GM12891 (cell line): ENCODE results near the gene CHSY1.
"Not testable (repeated sequence)": the region's sequence is repeated elsewhere in the genome, so short reads cannot be mapped to it uniquely, and the experiment has no call there.

Experiments
- DNase-seq: peaks from one replicate; pipeline ENCODE4 v3.0.0; 2011; ENCODE audit warnings: low spot score; ENCODE audit not compliant: insufficient read length
- FAIRE-seq: peaks from 2 replicates; lab custom pipeline; 2011; peaks lifted over from hg19 to GRCh38; lab: Jason Lieb, UNC
- PAX5 ChIP-seq: IDR thresholded peaks from 2 replicates; pipeline ENCODE4 v1.6.1; 2011; ENCODE audit warnings: low read length, moderate library complexity, mild to moderate bottlenecking; ENCODE audit not compliant: insufficient read depth, severe bottlenecking
- POLR2A ChIP-seq: IDR thresholded peaks from 2 replicates; pipeline ENCODE4 v1.6.1; 2011; ENCODE audit warnings: low read depth, low read length, control low read depth
- POLR2AphosphoS5 ChIP-seq: IDR thresholded peaks from 2 replicates; pipeline ENCODE4 v1.6.1; 2011; ENCODE audit warnings: low read depth, low read length, control low read depth
- POU2F2 ChIP-seq: IDR thresholded peaks from 2 replicates; pipeline ENCODE4 v1.6.1; 2011; ENCODE audit warnings: low read depth, mild to moderate bottlenecking, control low read depth, low read length, moderate library complexity
- SPI1 ChIP-seq: IDR thresholded peaks from 2 replicates; pipeline ENCODE4 v1.6.1; 2011; ENCODE audit warnings: low read depth, low read length, control low read depth
- TAF1 ChIP-seq: IDR thresholded peaks from 2 replicates; pipeline ENCODE4 v1.6.1; 2011; ENCODE audit warnings: low read depth, low read length, control low read depth

CHSY1 gene

DNA sequence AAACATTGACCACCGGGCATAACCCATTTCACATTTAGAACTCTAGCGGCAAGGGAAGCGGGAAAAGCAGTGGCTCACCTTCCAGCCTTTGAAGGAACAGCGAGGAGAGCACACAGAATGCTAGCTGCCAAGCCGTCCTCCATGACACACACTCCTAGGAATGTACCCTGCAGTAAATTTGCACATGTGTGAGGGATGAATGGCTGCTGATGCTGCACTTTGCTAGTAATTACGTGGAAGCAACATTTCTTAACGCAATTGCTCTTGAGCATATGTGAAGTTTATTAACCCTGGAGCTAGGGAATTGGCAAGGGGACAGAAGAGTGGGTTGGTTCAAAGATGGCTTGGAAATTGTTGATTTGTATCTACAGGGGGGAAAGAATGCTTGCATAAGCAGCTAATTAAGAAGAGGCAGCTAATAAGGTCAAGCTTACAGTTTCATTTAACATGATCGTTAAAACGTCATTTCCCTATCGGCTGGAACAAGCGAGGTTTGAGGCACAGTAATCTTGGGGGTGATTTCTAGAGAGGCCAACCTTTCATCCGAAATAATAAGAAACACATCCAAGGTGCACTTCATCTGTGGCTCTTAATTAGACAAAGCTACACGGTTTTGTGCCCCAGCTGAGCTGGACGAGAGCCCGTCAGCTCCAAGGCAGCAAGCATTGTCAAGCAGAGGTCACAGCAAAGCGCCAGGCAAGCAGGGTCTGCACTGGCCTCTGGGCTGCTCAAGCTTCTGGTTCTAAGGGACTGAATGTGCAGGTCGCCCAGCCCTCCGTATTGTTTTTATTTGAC lies 123.4 kb downstream of the CHSY1 start:
- FAIRE-seq: no peak
- TF ChIP-seq PAX5 (no peak), POU2F2 (no peak), SPI1 (no peak), POLR2AphosphoS5 (no peak), TAF1 (no peak), POLR2A (no peak)
- no peak for DNase-seq

DNA sequence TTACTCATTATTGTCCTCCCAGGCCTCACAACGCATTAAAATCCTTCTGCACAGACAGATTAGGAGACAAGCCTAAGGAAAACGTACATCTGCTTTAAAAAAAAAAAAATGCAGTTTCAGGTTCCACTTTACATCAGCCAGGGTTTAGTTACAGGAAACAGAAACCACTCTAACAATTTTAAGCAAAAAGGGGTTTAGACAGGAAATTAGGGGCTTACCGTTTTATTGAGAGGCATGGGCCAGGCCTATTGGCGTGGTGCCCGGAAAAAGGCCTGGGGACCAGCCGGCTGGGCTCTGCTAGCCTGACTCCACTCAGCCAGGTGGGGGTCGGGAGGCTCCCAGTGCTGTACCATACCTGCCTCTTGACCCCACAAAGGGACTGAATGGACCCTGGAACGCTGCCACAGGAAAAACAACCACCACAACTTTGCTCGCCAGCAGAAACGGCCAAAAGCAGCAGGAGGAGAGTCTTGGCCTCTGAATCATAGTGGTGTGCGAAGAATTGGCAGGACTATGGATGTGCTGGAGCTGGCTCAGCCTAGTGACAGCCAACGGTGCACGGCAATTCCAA lies 124.3 kb downstream of the CHSY1 start:
- DNase-seq: no peak
- peak; percentile 69 for FAIRE-seq
- TF ChIP-seq POU2F2: no peak
- no peak for TF ChIP-seq POLR2A
- no peak for TF ChIP-seq PAX5
- no peak for TF ChIP-seq TAF1
- TF ChIP-seq SPI1: no peak
- no peak for TF ChIP-seq POLR2AphosphoS5

DNA sequence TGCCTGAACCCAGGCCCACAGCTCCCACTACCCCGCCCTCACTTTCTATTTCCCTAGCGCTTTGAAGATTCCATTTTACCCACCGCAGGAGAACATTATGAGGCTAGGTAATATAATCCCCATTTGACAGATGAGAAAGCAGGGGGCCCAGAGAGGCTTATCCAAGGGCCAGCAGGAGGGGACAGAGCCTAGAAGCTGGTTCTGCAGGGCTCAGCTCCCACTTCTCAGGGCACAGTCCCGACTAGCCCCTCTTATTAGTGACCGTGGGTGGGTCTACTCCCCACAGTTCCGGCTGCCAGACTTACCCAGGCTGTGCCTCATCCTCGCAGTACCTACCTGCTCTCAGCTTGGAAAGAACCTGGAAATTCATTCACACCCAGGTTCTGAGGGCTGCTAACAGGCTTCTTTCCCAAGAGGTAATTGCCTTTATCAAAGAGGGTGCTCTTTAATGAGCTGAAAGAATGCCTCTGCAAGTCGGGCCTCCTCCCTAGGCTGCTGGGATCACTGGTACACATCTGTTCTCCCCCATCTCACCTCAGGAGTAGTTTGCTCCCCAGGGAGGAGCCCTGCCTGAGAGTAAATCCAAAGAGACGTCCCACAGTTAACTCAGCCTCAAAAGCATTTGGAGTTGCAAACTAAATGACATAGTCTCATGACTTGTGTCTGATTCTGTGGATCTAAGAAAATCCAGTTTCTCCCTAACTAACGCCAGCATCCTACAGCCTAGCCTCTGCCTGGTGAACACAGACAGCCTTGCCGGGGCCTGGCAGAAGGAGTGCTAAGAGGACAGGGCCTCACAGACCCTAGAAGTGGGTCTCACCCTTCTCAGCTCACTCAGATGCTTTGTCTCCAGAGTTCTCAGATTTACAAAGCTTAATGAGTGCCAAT lies 125.0 kb downstream of the CHSY1 start:
- no peak for DNase-seq
- TF ChIP-seq POU2F2 (no peak), SPI1 (no peak), TAF1 (no peak), PAX5 (no peak), POLR2AphosphoS5 (no peak), POLR2A (no peak)
- no peak for FAIRE-seq

DNA sequence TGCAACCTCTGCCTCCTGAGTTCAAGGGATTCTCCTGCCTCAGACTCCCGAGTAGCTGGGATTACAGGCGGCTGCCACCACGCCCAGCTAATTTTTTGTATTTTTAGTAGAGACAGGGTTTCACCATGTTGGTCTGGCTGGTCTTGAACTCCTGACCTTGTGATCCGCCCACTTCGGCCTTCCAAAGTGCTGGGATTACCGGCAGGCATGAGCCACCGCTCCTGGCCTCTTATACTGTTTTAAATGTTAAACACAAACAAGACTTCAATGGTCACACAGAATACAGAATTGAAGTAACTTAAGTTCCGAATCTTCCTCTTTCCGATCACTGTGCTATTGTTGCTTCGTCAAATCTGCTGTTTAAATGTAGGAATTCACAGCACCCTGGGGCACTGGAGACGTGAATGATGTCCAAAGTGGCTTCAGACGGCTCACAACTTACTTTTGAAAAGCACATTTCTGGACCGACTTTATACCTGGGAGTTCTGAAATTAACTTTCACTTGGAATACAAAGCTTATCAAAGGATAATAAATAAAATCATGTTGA lies 125.9 kb downstream of the CHSY1 start:
- FAIRE-seq: not testable (repeated sequence)

More for the DNA sequence above, 125.9 kb downstream of the CHSY1 start:
- DNase-seq: not testable (repeated sequence)
